BLaER1 (cell line): Measurements from ENCODE around the gene CGB1.

Experiments
- H3K27ac ChIP-seq: shearing (Covaris generic); formaldehyde crosslinking; 2 replicates; pipeline ENCODE4 v1.8.1; 2022
- H3K27me3 ChIP-seq: shearing (Covaris generic); formaldehyde crosslinking; 2 replicates; pipeline ENCODE4 v1.8.1; 2022
- H3K36me3 ChIP-seq: shearing (Covaris generic); formaldehyde crosslinking; 2 replicates; pipeline ENCODE4 v1.8.1; 2022
- H3K4me1 ChIP-seq: shearing (Covaris generic); formaldehyde crosslinking; 2 replicates; pipeline ENCODE4 v1.8.1; 2022
- H3K4me2 ChIP-seq: shearing (Covaris generic); formaldehyde crosslinking; 2 replicates; pipeline ENCODE4 v1.8.1; 2022
- H3K4me3 ChIP-seq: shearing (Covaris generic); formaldehyde crosslinking; 2 replicates; pipeline ENCODE4 v1.8.1; 2022
- H3K9ac ChIP-seq: shearing (Covaris generic); formaldehyde crosslinking; 2 replicates; pipeline ENCODE4 v1.8.1; 2022
- H3K9me3 ChIP-seq: shearing (Covaris generic); formaldehyde crosslinking; 2 replicates; pipeline ENCODE4 v1.8.1; 2022
- H4K20me1 ChIP-seq: shearing (Covaris generic); formaldehyde crosslinking; 2 replicates; pipeline ENCODE4 v1.8.1; 2022
- Cebpa-rat ChIP-seq: shearing (Covaris generic); IDR thresholded peaks from 2 replicates; pipeline ENCODE4 v1.8.1; 2022

CGB1 gene

DNA sequence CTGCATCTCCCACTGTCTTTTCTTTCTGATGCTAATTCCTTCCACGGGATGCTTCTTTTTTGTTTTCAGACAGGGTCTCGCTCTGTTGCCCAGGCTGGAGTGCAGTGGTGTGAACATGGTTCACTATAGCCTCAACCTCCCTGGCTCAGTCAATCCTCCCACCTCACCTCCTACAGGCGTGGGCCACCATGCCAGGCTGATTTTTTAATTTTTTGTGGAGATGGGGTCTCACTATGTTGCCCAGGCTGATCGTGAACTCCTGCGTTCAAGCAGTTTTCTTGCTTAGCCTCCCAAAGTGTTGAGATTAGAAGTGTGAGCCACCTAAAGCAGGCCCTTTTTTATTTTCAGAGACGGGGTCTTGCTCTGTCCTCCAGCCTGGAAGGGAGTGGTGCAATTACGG is 48.4 kb downstream of the CGB1 start:
- Histone ChIP-seq H3K4me3 (no peak overlapping the region), H3K27ac (peak overlapping the region; percentile 86; the same call in 1 of the 2 replicates), H3K36me3 (peaks cover 67% of the 10 kb centered on the region), H3K9ac (peak overlapping the region; percentile 93; the same call in 1 of the 2 replicates), H3K27me3 (no peaks in the 10 kb centered on the region), H3K4me2 (no peak overlapping the region), H3K4me1 (peaks cover 43% of the 10 kb centered on the region), H4K20me1 (peaks cover 8% of the 10 kb centered on the region), H3K9me3 (no peaks in the 10 kb centered on the region)
- no peak for TF ChIP-seq Cebpa-rat

- peaks cover 77% of the 10 kb centered on the region for H3K36me3 ChIP-seq
- H3K4me2 ChIP-seq, result no peak overlapping the region
- H3K27me3 ChIP-seq, result no peaks in the 10 kb centered on the region
- peaks cover 43% of the 10 kb centered on the region for H3K4me1 ChIP-seq
- H3K9me3 ChIP-seq, result no peaks in the 10 kb centered on the region
- TF ChIP-seq Cebpa-rat, result no peak
- no peak overlapping the region for H3K4me3 ChIP-seq
- H3K9ac ChIP-seq, result no peak overlapping the region
- H4K20me1 ChIP-seq, result peaks cover 8% of the 10 kb centered on the region
- no peak overlapping the region for H3K27ac ChIP-seq
Observed at GRCh38 chr19:48987323-48987722, 49.4 kb downstream of the CGB1 start.

- no peak overlapping the region for H3K27ac ChIP-seq
- H3K9me3 ChIP-seq, result no peaks in the 10 kb centered on the region
- H4K20me1 ChIP-seq, result no peaks in the 10 kb centered on the region
- no peak overlapping the region for H3K4me3 ChIP-seq
- H3K4me1 ChIP-seq, result peaks cover 33% of the 10 kb centered on the region
- H3K4me2 ChIP-seq, result no peak overlapping the region
- no peak overlapping the region for H3K9ac ChIP-seq
- no peak for TF ChIP-seq Cebpa-rat
- peaks cover 88% of the 10 kb centered on the region for H3K36me3 ChIP-seq
- H3K27me3 ChIP-seq, result no peaks in the 10 kb centered on the region
Observed at GRCh38 chr19:48986211-48986610, 50.5 kb downstream of the CGB1 start.

GRCh38 chr19:48985711-48986110 is 51.0 kb downstream of the CGB1 start:
- Histone ChIP-seq H3K4me3 (no peak overlapping the region), H3K9me3 (no peaks in the 10 kb centered on the region), H4K20me1 (no peaks in the 10 kb centered on the region), H3K27ac (no peak overlapping the region), H3K4me1 (peaks cover 30% of the 10 kb centered on the region), H3K9ac (no peak overlapping the region), H3K36me3 (peaks cover 88% of the 10 kb centered on the region), H3K4me2 (no peak overlapping the region), H3K27me3 (no peaks in the 10 kb centered on the region)
- no peak for TF ChIP-seq Cebpa-rat
